GM19328 (cell line): ENCODE results near the gene AGAP5.
A peak's percentile ranks its signal among the peaks of the same experiment; 100 is the strongest.
"Not testable (repeated sequence)": the region's sequence is repeated elsewhere in the genome, so short reads cannot be mapped to it uniquely, and the experiment has no call there.

ENCODE experiments used
- ATAC-seq: cut with Tn5 transposase; IDR thresholded peaks from one replicate; pipeline ENCODE4 v1.9.1; 2021; ENCODE audit warnings: mild to moderate bottlenecking, moderate library complexity; ENCODE audit not compliant: unreplicated experiment

The AGAP5 gene

DNA sequence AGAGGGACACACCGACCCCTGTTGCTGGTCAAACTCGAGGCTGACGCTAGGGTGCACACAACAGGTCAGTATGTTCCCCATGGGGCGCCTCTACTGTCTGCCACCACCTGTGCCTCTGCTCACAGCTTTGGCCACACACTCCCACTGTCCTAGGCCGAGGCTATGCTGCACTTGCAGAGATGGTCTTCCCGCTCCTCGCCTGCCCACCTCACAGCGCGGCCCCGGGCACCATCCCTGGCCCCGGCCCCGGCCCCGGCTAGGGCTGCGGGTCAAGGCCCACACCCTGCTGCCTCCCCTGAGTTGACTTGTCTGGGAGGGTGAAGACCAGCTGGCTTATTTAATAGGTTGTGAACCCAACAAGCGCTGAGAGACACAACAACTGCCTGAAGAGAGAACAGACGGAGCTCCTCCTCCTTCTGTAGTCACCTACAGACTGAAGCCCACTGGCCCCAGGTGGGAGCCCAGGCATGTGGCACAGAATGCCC lies at the start of gene AGAP5:
AGAP5 (minus strand) TSS at position 435 of the 485 bp plus-strand sequence; CDS start at position 81, 354 bp downstream.
- ATAC-seq: not testable (repeated sequence)

DNA sequence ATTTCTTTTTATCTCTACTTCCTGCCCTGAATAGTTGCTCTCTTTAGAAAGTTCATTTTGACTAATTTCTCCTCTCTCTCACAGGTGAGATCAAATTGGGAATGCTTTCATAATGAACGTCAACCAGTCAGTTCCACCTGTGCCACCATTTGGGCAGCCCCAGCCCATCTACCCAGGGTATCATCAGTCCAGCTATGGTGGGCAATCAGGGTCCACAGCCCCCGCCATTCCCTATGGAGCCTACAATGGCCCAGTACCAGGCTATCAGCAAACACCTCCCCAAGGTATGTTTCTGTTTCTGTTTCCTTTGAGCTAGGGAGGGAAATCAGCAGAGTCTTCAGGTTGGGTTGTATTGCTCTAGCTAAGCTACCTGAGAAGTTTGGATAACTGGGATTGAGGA lies 48.8 kb upstream of the AGAP5 start:
- ATAC-seq: no peak

- ATAC-seq: peak; percentile 21
These were observed 46.7 kb upstream of the AGAP5 start for GRCh38 chr10:73744664-73744975.

DNA sequence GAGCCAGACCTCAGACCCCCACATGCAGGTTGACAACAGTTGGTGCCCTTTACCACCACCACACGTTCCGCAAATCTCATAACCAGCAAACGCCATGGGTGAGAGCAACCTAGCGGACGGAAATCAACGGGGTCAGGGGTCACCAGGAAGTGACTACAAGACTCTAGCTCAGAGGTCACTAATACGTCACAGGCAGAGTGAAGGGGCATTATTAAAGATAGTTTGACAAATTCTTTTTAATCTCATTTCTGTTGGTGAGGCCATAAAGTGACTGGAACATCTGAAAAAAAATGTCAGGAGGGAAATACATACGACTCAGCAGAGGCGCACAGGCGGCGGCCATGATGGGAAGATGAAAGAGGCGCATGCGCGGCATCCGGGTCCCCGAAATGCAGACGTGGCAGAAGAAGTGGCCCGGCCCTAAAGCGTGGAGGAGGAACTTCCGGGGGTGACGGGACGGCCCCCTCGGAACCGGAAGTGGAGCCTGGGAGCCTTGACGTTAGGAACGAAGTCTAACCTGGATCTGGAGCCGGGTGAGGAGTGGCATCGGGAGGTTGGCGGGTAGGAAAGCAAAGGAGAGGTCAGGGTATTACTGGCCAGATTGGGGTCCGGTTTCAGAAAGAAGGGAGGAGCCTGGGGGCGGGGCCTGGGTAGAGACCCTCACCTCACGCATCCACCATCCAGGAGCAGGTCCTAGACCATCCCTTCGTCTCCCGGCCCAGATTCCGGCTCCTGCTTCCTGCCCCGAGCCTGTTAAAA lies 46.2 kb upstream of the AGAP5 start, which contains the start of gene SEC24C:
SEC24C (plus strand) TSS at position 468 of the 759 bp plus-strand sequence. CDS start 2,461 bp downstream, outside the sequence.
- ATAC-seq: peak; percentile 82

GRCh38 chr10:73743327-73743904 lies 45.5 kb upstream of the AGAP5 start:
- no peak for ATAC-seq

DNA sequence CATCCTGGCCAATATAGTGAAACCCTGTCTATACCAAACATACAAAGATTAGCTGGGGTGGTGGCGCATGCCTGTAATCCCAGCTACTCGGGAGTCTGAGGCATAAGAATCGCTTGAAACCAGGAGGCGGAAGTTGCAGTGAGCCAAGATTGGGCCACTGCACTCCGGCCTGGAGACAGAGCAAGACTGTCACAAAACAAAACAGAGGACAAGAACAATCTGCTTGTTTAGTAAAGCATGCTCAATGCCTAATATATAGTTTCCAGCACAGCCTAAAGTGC lies 44.5 kb upstream of the AGAP5 start:
- no peak for ATAC-seq

DNA sequence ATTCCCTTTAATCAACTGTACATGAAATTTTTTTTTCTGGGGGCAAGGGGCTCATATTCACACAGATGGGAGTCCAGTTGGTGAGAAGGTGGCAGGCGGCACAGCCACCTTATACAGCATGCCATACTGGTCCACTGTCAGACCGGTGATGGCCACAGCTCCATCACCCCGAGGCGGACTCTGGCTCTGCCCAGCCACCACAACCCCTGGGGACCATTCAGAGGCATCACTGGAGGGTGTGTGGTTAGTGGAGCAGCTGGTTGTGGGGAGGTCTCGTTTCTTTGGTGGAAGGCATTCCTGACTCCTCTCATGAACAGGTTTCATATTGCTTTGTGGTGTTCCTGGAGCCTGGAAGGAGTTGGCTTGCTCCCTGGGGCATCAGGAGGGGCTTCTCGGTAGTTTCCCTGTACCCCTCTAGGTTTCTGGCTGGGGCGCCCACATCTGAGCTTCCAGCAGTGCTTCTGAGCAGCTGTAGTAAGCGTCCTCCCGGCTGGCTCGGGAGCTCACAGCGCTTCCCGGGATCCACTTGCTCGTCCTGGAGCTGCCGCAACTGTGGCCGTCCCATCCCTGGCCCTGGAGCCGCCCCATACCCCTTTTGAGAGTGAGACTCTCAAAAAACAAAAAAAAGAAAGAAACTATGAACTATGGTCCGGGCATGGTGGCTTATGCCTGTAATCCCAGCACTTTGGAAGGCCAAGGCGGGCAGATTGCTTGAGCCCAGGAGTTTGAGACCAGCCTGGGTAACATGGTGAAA lies 42.8 kb upstream of the AGAP5 start:
- ATAC-seq: not testable (repeated sequence)

DNA sequence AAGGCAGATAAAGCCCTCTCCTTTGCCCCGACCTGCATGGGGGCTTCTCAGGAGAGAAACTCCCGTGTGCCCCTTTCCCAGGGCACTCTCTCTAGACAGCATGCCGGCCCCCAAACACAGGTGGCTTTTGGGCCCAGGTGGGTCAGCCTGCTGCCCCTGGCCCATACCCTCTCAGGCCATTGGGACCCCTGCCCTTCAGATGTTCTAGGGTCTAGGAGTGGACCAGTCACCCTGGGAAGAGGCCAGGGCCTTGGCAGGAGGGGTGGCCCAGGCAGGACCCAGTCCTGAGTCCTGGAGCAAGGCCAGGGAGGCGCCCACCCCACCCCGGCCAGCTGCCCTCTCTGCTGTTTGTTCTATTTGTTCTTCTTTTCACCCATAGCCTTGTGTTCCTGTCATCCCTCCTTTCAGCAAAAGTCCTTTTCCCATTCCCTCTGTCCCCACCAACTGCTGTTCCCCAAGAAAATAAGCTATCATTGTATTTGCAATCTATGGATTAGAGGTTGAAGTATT lies 36.9 kb upstream of the AGAP5 start:
- no peak for ATAC-seq

GRCh38 chr10:73734028-73734720 lies 36.3 kb upstream of the AGAP5 start:
- ATAC-seq: no peak

DNA sequence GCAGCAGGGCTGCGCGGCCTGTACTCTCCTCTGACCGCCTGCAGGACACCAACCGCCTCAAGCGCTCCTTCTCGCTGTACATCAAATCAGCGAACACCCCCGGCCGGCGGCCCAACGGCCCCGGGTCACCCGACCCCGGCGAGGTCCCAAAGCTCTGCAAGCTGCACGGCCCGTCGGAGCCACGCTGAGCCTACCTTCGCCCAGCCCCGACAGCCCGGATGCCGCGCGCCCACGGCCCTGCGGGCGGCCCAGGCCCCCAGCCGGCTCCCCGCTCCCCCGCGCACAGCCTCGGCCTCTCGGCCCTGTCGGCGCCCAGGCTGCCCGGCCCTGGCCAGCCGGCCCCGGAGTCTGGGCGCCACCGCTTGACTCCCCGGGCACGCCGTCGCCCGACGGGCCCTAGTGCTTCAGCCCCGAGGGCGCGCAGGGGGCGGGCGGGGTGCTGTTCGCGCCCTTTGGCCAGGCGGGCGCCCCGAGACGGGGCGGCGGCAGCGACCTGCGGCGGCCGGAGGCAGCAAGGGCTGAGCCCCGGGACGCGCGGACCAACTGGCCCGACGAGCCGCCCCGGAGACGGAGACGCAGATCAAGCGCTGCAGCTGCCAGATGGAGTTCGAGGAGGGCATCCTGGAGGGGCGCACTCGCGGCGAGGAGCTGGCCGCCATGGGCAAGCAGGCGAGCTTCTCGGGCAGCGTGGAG lies 35.2 kb upstream of the AGAP5 start:
- no peak for ATAC-seq

GRCh38 chr10:73732426-73732825 lies 34.5 kb upstream of the AGAP5 start:
- no peak for ATAC-seq

- no peak for ATAC-seq
These were observed 33.9 kb upstream of the AGAP5 start for GRCh38 chr10:73731588-73732375.

- peak; percentile 84 for ATAC-seq
These were observed 32.4 kb upstream of the AGAP5 start for GRCh38 chr10:73730153-73730906.

- not testable (repeated sequence) for ATAC-seq
These were observed 31.9 kb upstream of the AGAP5 start for GRCh38 chr10:73729781-73730152.

GRCh38 chr10:73723516-73723915 lies 25.6 kb upstream of the AGAP5 start:
- no peak for ATAC-seq

DNA sequence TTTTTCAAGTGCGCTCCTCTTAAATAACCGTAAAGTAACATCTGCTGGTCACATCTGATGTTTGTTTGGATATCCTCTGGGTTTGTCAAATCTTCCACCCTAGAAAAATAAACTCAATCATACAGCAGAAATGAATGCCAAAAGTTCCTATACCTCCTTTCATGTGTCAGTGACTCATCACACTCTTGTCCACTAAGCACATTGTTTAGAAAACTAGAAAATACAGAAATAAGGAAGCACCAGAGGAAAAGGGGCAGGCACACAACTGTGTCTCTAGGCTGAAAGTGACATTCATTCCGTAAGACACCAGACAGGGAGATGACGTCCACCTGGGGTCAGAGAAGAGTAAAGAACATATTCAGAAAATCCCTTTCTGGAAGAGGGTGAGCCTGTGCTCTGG lies 22.7 kb upstream of the AGAP5 start:
- not testable (repeated sequence) for ATAC-seq

DNA sequence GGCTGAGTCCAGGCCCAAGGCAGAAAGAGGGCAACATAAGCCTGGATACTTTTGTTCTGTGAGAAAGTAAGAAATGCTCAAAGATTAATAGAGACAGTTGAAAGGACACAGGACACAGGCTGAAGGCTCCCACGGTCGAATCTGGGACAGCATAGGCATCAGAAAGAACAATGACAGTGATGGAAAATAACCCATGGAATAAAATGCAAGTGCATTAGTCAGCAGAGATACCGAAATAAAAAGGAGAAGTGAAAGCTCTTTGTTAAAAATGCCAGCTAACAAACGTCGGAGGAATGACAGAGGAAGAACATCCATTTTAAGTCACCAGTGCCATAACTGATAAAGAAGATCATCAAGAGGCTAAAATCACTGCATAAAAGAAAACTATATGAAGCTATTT lies 19.6 kb upstream of the AGAP5 start:
- ATAC-seq: no peak

DNA sequence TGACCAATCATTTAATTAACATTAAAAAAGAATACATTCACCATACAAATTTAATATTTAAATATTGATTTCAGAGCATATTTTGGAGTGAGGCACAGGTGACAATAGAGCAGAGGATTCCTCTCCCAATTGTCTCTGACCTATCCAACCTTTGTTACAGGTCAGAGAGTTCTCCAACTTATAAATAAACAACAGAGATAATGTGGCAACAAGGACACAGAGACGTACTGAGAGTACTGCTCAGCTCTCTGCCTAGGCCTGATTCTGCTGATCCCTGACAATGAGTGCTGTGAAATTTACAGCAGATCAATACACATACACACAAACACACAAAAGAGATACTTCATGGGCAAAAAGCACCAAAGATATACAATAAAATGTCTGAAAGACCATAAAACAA lies 18.3 kb upstream of the AGAP5 start:
- ATAC-seq: no peak
